ENCODE results near the gene NR1D2.

Gene NR1D2

DNA sequence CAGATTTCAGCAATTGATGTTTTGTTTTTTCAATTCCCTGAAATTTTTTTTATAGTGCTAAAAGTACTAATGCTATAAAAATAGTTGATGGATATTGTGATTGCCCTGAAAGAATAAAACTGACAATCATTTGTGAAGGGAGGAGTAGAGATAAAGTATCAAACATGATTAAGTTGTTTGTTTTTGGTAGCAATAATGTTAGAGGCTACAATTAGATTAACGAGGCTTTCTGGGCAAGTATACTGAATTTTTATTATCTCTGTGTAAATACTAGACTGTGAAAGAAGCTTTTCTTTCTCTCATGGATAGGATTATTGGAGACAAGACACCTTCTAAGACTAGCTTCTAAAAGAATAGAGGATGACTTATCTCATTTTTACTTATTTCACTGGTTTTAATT lies 15.6 kb downstream of the NR1D2 start:
- Histone ChIP-seq H3K4me1 (ENCODE audit: control insufficient read depth, low read length) (no peaks in the 10 kb centered on the region), H3K9me2 (replicated peaks; ENCODE audit: control insufficient read depth, low read length) (no peaks in the 10 kb centered on the region), H3K36me3 (ENCODE audit: control insufficient read depth, low read length) (no peaks in the 10 kb centered on the region), H3K27ac (ENCODE audit: low read depth, low read length) (no peak overlapping the region), H4K20me1 (ENCODE audit: control insufficient read depth, insufficient read depth, low read depth, low read length) (no peaks in the 10 kb centered on the region), H3K27me3 (ENCODE audit: control insufficient read depth, low read length) (no peaks in the 10 kb centered on the region), H3K4me3 (ENCODE audit: low read length) (no peak overlapping the region), H3F3A (ENCODE audit: control insufficient read depth, insufficient read depth) (no peaks in the 10 kb centered on the region), H3K9me3 (ENCODE audit: control insufficient read depth, insufficient read depth, low read length) (no peaks in the 10 kb centered on the region), H3K79me2 (ENCODE audit: control insufficient read depth, low read length) (no peaks in the 10 kb centered on the region), H3K4me2 (ENCODE audit: low read length) (no peak overlapping the region)
- no peak for TF ChIP-seq EZH2phosphoT487 (IDR thresholded peaks at IDR 0.05; ENCODE audit: borderline replicate concordance, low read length)

DNA sequence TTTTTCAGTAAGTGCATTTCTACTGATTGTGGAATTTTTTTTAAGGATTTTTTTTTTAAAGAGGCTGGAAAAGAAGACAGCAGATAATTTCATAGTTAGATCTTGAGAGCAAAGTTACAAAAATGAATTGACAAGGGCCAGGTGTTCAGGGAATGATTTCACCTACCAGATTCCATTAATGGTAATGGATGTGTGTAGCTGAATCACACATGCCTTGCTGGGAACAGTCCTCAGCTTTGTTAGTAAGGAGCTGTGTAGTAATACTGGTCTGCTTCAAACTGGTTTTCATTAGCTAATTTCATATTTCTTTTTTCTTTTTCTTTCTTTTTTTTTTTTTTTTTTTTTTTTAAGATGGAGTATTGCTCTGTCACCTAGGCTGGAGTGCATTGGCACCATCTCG lies 16.0 kb downstream of the NR1D2 start:
- H3K27me3 ChIP-seq (ENCODE audit: control insufficient read depth, low read length): no peaks in the 10 kb centered on the region
- H3K36me3 ChIP-seq (ENCODE audit: control insufficient read depth, low read length): no peaks in the 10 kb centered on the region
- H3K4me1 ChIP-seq (ENCODE audit: control insufficient read depth, low read length): no peaks in the 10 kb centered on the region
- no peak for TF ChIP-seq EZH2phosphoT487 (IDR thresholded peaks at IDR 0.05; ENCODE audit: borderline replicate concordance, low read length)
- TF ChIP-seq CTCF (IDR thresholded peaks at IDR 0.05; ENCODE audit: low read depth, low read length, poor library complexity, severe bottlenecking): no peak
- H3K27ac ChIP-seq (ENCODE audit: low read depth, low read length): no peak overlapping the region
- no peaks in the 10 kb centered on the region for H3K79me2 ChIP-seq (ENCODE audit: control insufficient read depth, low read length)
- no peak overlapping the region for H3K4me3 ChIP-seq (ENCODE audit: low read length)
- H3K4me2 ChIP-seq (ENCODE audit: low read length): no peak overlapping the region
- H3K9me2 ChIP-seq (replicated peaks; ENCODE audit: control insufficient read depth, low read length): no peaks in the 10 kb centered on the region
- no peaks in the 10 kb centered on the region for H4K20me1 ChIP-seq (ENCODE audit: control insufficient read depth, insufficient read depth, low read depth, low read length)
- no peaks in the 10 kb centered on the region for H3K9me3 ChIP-seq (ENCODE audit: control insufficient read depth, insufficient read depth, low read length)
- H3F3A ChIP-seq (ENCODE audit: control insufficient read depth, insufficient read depth): no peaks in the 10 kb centered on the region

DNA sequence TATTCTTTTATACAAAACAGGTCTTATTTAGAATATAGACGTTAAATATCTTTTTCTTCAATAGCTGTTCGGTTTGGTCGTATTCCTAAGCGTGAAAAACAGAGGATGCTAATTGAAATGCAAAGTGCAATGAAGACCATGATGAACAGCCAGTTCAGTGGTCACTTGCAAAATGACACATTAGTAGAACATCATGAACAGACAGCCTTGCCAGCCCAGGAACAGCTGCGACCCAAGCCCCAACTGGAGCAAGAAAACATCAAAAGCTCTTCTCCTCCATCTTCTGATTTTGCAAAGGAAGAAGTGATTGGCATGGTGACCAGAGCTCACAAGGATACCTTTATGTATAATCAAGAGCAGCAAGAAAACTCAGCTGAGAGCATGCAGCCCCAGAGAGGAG lies 16.8 kb downstream of the NR1D2 start:
- Histone ChIP-seq H3K4me3 (ENCODE audit: low read length) (no peak overlapping the region), H3F3A (ENCODE audit: control insufficient read depth, insufficient read depth) (no peaks in the 10 kb centered on the region), H3K27me3 (ENCODE audit: control insufficient read depth, low read length) (no peaks in the 10 kb centered on the region), H4K20me1 (ENCODE audit: control insufficient read depth, insufficient read depth, low read depth, low read length) (no peaks in the 10 kb centered on the region), H3K36me3 (ENCODE audit: control insufficient read depth, low read length) (no peaks in the 10 kb centered on the region), H3K9me3 (ENCODE audit: control insufficient read depth, insufficient read depth, low read length) (no peaks in the 10 kb centered on the region), H3K9me2 (replicated peaks; ENCODE audit: control insufficient read depth, low read length) (no peaks in the 10 kb centered on the region), H3K4me2 (ENCODE audit: low read length) (no peak overlapping the region), H3K79me2 (ENCODE audit: control insufficient read depth, low read length) (no peaks in the 10 kb centered on the region), H3K27ac (ENCODE audit: low read depth, low read length) (no peak overlapping the region), H3K4me1 (ENCODE audit: control insufficient read depth, low read length) (no peaks in the 10 kb centered on the region)
- TF ChIP-seq EZH2phosphoT487 (IDR thresholded peaks at IDR 0.05; ENCODE audit: borderline replicate concordance, low read length): no peak
- no peak for TF ChIP-seq CTCF (IDR thresholded peaks at IDR 0.05; ENCODE audit: low read depth, low read length, poor library complexity, severe bottlenecking)

DNA sequence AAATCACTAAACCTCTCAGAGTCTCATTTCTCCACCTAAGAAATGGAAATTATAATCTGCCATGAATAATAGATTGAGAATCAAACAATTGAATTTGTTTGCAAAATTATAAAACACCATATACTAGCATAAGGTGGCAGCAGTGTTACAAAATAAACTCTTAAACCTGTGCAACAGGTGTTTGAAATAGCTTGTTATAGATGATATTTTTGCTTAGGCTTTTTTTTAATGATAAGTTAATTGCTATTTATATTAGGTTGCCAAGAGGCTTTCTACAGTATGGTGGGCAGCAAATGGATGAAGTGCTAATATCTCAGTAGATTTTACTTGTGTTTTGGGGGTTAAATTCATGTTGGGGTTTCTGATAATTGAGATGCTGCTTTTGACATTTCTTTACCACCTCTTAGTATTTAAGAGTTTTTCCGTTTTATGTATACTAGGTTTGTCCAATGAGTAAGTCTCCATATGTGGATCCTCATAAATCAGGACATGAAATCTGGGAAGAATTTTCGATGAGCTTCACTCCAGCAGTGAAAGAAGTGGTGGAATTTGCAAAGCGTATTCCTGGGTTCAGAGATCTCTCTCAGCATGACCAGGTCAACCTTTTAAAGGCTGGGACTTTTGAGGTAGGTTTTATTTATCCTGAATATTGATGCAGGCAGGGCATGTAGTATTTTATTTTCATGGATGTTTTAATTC lies 19.6 kb downstream of the NR1D2 start:
- no peak overlapping the region for H3K4me3 ChIP-seq (ENCODE audit: low read length)
- no peaks in the 10 kb centered on the region for H3K79me2 ChIP-seq (ENCODE audit: control insufficient read depth, low read length)
- no peaks in the 10 kb centered on the region for H3K27me3 ChIP-seq (ENCODE audit: control insufficient read depth, low read length)
- no peaks in the 10 kb centered on the region for H3K4me1 ChIP-seq (ENCODE audit: control insufficient read depth, low read length)
- no peaks in the 10 kb centered on the region for H3F3A ChIP-seq (ENCODE audit: control insufficient read depth, insufficient read depth)
- TF ChIP-seq EZH2phosphoT487 (IDR thresholded peaks at IDR 0.05; ENCODE audit: borderline replicate concordance, low read length) (no peak), CTCF (IDR thresholded peaks at IDR 0.05; ENCODE audit: low read depth, low read length, poor library complexity, severe bottlenecking) (no peak)
- H3K36me3 ChIP-seq (ENCODE audit: control insufficient read depth, low read length): no peaks in the 10 kb centered on the region
- no peak overlapping the region for H3K27ac ChIP-seq (ENCODE audit: low read depth, low read length)
- no peaks in the 10 kb centered on the region for H4K20me1 ChIP-seq (ENCODE audit: control insufficient read depth, insufficient read depth, low read depth, low read length)
- H3K4me2 ChIP-seq (ENCODE audit: low read length): no peak overlapping the region
- no peaks in the 10 kb centered on the region for H3K9me2 ChIP-seq (replicated peaks; ENCODE audit: control insufficient read depth, low read length)
- H3K9me3 ChIP-seq (ENCODE audit: control insufficient read depth, insufficient read depth, low read length): no peaks in the 10 kb centered on the region

All from DOHH2 (cell line).